Thyroid gland (tissue), 4 donors: Measurements from ENCODE around the gene CHURC1. TPM values are rescaled to one million over a fixed set of nuclear protein-coding genes. Genes with fewer than 3 reads are reported as not detected.

Experiments
- DNase-seq, 2 donors: peaks; one replicate each; pipeline ENCODE4 v3.0.0-alpha.2; 2019
- H3K27ac ChIP-seq, 3 donors: fragments of 200-600 bp; sonication (generic); 1 replicate in 2 of 3; 2 replicates in 1 of 3; pipeline ENCODE4 v1.5.1; 2016 to 2019; ENCODE audit warnings: mild to moderate bottlenecking in 1 of 3, moderate library complexity in 1 of 3
- H3K27me3 ChIP-seq: fragments of 200-600 bp; sonication (generic); one replicate; pipeline ENCODE4 v1.5.1; 2019
- H3K36me3 ChIP-seq, 2 donors: fragments of 200-600 bp; sonication (generic); one replicate each; pipeline ENCODE4 v1.5.1; 2016 to 2019
- H3K4me1 ChIP-seq, 2 donors: fragments of 200-600 bp; sonication (generic); one replicate each; pipeline ENCODE4 v1.5.1; 2017 to 2019
- H3K4me3 ChIP-seq, 3 donors: fragments of 200-600 bp; sonication (generic); replicated peaks in 1 of 3; 1 replicate in 2 of 3; 2 replicates in 1 of 3; pipeline ENCODE4 v1.5.1; 2016; ENCODE audit warnings: mild to moderate bottlenecking in 1 of 3
- H3K9me3 ChIP-seq: fragments of 200-600 bp; sonication (generic); one replicate; pipeline ENCODE4 v1.5.1; 2017
- POLR2A ChIP-seq, 2 donors: fragments of 450-650 bp; IDR thresholded peaks; one replicate each; pipeline ENCODE4 v1.6.1; 2017; ENCODE audit warnings: antibody characterized with exemption in 2 of 2, mild to moderate bottlenecking in 2 of 2, moderate library complexity in 1 of 2
- WGBS, 2 donors: methylation state at CpG; one replicate each; pipeline ENCODE4 v1.1.5; 2017; 5-methylcytosine and 5-hydroxymethylcytosine counted together
- intact Hi-C: fragments of 100-400 bp; cut with DNase I; formaldehyde crosslinking; loops from one replicate; pipeline ENCODE4 v1.15.1; 2023
- total RNA-seq, 4 donors: library from RNA; depleted of rRNA; stranded (reverse); fragments of >200 nt; gene quantifications; one replicate each; pipeline ENCODE4 v1.2.3, GENCODE V29; 2016
- TF ChIP-seq, protein P1 (sequence below), 6 experiments: fragments of 200-600 bp in 3 of 6; fragments of 450-650 bp in 3 of 6; sonication (generic) in 3 of 6; IDR thresholded peaks; one replicate each; pipeline ENCODE4 v1.5.1; 2016 to 2019; ENCODE audit warnings: antibody characterized with exemption in 6 of 6, mild to moderate bottlenecking in 2 of 6, inconsistent platforms in 1 of 6, moderate library complexity in 1 of 6

Gene CHURC1
- total RNA-seq, 4 donors from 2014 or later, result 63.7 to 90.2 (median 71.7) TPM

GRCh38 chr14:64923015-64923414 is 8.8 kb downstream of the CHURC1 start:
- no peak overlapping the region for H3K27ac ChIP-seq
- 91 to 94% methylated on average over 3 of the region's 3 CpGs for WGBS, 2 donors
- H3K36me3 ChIP-seq, result peaks cover 18 to 25% of the 10 kb centered on the region in 2 donors
- intact Hi-C loops, result no loop called here
- TF ChIP-seq, protein P1, sequence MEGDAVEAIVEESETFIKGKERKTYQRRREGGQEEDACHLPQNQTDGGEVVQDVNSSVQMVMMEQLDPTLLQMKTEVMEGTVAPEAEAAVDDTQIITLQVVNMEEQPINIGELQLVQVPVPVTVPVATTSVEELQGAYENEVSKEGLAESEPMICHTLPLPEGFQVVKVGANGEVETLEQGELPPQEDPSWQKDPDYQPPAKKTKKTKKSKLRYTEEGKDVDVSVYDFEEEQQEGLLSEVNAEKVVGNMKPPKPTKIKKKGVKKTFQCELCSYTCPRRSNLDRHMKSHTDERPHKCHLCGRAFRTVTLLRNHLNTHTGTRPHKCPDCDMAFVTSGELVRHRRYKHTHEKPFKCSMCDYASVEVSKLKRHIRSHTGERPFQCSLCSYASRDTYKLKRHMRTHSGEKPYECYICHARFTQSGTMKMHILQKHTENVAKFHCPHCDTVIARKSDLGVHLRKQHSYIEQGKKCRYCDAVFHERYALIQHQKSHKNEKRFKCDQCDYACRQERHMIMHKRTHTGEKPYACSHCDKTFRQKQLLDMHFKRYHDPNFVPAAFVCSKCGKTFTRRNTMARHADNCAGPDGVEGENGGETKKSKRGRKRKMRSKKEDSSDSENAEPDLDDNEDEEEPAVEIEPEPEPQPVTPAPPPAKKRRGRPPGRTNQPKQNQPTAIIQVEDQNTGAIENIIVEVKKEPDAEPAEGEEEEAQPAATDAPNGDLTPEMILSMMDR (IDR thresholded peaks at IDR 0.05), result no peak
- no peak for TF ChIP-seq POLR2A (IDR thresholded peaks at IDR 0.05)
- no peak for DNase-seq
- H3K27me3 ChIP-seq, result no peaks in the 10 kb centered on the region
- no peak overlapping the region for H3K4me3 ChIP-seq
- H3K9me3 ChIP-seq, result no peaks in the 10 kb centered on the region
- H3K4me1 ChIP-seq, result peaks cover 9 to 22% of the 10 kb centered on the region in 2 donors

GRCh38 chr14:64926398-64926995 is 12.2 kb downstream of the CHURC1 start:
- WGBS, 2 donors, result 79 to 95% methylated on average over 4 of the region's 4 CpGs

GRCh38 chr14:64927031-64927430 is 12.8 kb downstream of the CHURC1 start:
- Histone ChIP-seq H3K36me3 (peaks cover 20 to 25% of the 10 kb centered on the region in 2 donors), H3K4me1 (peaks cover 0 to 3% of the 10 kb centered on the region in 2 donors), H3K9me3 (no peaks in the 10 kb centered on the region), H3K27me3 (no peaks in the 10 kb centered on the region), H3K27ac (no peak overlapping the region), H3K4me3 (no peak overlapping the region)
- whole genome bisulfite sequencing, 2 donors, result 92 to 94% methylated on average over 3 of the region's 3 CpGs
- TF ChIP-seq, protein P1 (IDR thresholded peaks at IDR 0.05), result no peak
- TF ChIP-seq POLR2A (IDR thresholded peaks at IDR 0.05), result no peak
- intact Hi-C loops, result no loop called here
- no peak for DNase-seq

More at GRCh38 chr14:64926398-64926995, 12.2 kb downstream of the CHURC1 start:
- no peak overlapping the region for H3K27ac ChIP-seq
- peaks cover 0 to 3% of the 10 kb centered on the region in 2 donors for H3K4me1 ChIP-seq
- no peak for DNase-seq
- H3K27me3 ChIP-seq, result no peaks in the 10 kb centered on the region
- H3K4me3 ChIP-seq, result no peak overlapping the region
- TF ChIP-seq POLR2A (IDR thresholded peaks at IDR 0.05), result no peak
- TF ChIP-seq, protein P1 (IDR thresholded peaks at IDR 0.05), result no peak
- H3K36me3 ChIP-seq, result peaks cover 20 to 25% of the 10 kb centered on the region in 2 donors
- intact Hi-C loops, result no loop called here
- no peaks in the 10 kb centered on the region for H3K9me3 ChIP-seq

GRCh38 chr14:64928239-64929013 is 14.2 kb downstream of the CHURC1 start:
- DNase-seq, result no peak
- Histone ChIP-seq H3K27me3 (no peaks in the 10 kb centered on the region), H3K27ac (no peak overlapping the region), H3K9me3 (no peaks in the 10 kb centered on the region), H3K4me3 (no peak overlapping the region), H3K36me3 (peaks cover 20 to 25% of the 10 kb centered on the region in 2 donors), H3K4me1 (peaks cover 0 to 3% of the 10 kb centered on the region in 2 donors)
- 81 to 83% methylated on average over 7 of the region's 7 CpGs for WGBS, 2 donors
- intact Hi-C loops, result no loop called here
- no peak for TF ChIP-seq POLR2A (IDR thresholded peaks at IDR 0.05)
- TF ChIP-seq, protein P1 (IDR thresholded peaks at IDR 0.05), result no peak

GRCh38 chr14:64929014-64929359 is 14.7 kb downstream of the CHURC1 start:
- no peak for TF ChIP-seq POLR2A (IDR thresholded peaks at IDR 0.05)
- TF ChIP-seq, protein P1 (IDR thresholded peaks at IDR 0.05), result no peak
- H3K27me3 ChIP-seq, result no peaks in the 10 kb centered on the region
- H3K4me1 ChIP-seq, result peaks cover 0 to 3% of the 10 kb centered on the region in 2 donors
- H3K4me3 ChIP-seq, result no peak overlapping the region
- whole genome bisulfite sequencing, 2 donors, result 95 to 97% methylated on average over 3 of the region's 3 CpGs
- peaks cover 24 to 25% of the 10 kb centered on the region in 2 donors for H3K36me3 ChIP-seq
- intact Hi-C loops, result no loop called here
- no peak for DNase-seq
- no peaks in the 10 kb centered on the region for H3K9me3 ChIP-seq
- H3K27ac ChIP-seq, result no peak overlapping the region
